Measurements from ENCODE around the gene AZU1.

Gene AZU1

GRCh38 chr19:879711-880438 lies 52.2 kb downstream of the AZU1 start:
- H3K36me3 ChIP-seq (ENCODE audit: control insufficient read depth, low read length) = peaks cover 3% of the 10 kb centered on the region; the same call in 1 of the 2 replicates
- H3K4me2 ChIP-seq (ENCODE audit: low read length) = no peak overlapping the region
- H3K9me2 ChIP-seq (replicated peaks; ENCODE audit: control insufficient read depth, low read length) = no peaks in the 10 kb centered on the region
- H3K4me3 ChIP-seq (ENCODE audit: low read length) = no peak overlapping the region
- no peaks in the 10 kb centered on the region for H4K20me1 ChIP-seq (ENCODE audit: control insufficient read depth, insufficient read depth, low read depth, low read length)
- no peaks in the 10 kb centered on the region for H3K9me3 ChIP-seq (ENCODE audit: control insufficient read depth, insufficient read depth, low read length)
- H3K4me1 ChIP-seq (ENCODE audit: control insufficient read depth, low read length) = no peaks in the 10 kb centered on the region
- no peaks in the 10 kb centered on the region for H3K27me3 ChIP-seq (ENCODE audit: control insufficient read depth, low read length)
- H3K79me2 ChIP-seq (ENCODE audit: control insufficient read depth, low read length) = no peaks in the 10 kb centered on the region
- TF ChIP-seq CTCF (IDR thresholded peaks at IDR 0.05; ENCODE audit: low read depth, low read length, poor library complexity, severe bottlenecking) = no peak
- no peak for TF ChIP-seq EZH2phosphoT487 (IDR thresholded peaks at IDR 0.05; ENCODE audit: borderline replicate concordance, low read length)
- no peaks in the 10 kb centered on the region for H3F3A ChIP-seq (ENCODE audit: control insufficient read depth, insufficient read depth)
- H3K27ac ChIP-seq (ENCODE audit: low read depth, low read length) = no peak overlapping the region
